CD4-positive, alpha-beta T cell (primary cell): ENCODE measurements around the gene PPM1H. TPM values are rescaled to one million over a fixed set of nuclear protein-coding genes. Genes with fewer than 3 reads are reported as not detected.
"Not testable (repeated sequence)": the region's sequence is repeated elsewhere in the genome, so short reads cannot be mapped to it uniquely, and the experiment has no call there.

Experiments
- ATAC-seq: fragments of 200-7000 bp; cut with Tn5 transposase; one replicate; pipeline ENCODE4 v1.10.0; 2022; ENCODE audit warnings: mild to moderate bottlenecking; ENCODE audit not compliant: poor library complexity
- CTCF ChIA-PET: fragments of 350-600 bp; sonication (Branson Sonifier 250); formaldehyde crosslinking; loops from one replicate; lab custom pipeline; 2021; ENCODE audit warnings: antibody characterized with exemption, inconsistent platforms; lab: Charles Lee
- POLR2A ChIA-PET: fragments of 350-600 bp; sonication (Branson Sonifier 250); formaldehyde crosslinking; loops from one replicate; lab custom pipeline; 2021; ENCODE audit warnings: antibody characterized with exemption, inconsistent platforms; lab: Charles Lee
- DNase-seq, 14 experiments: peaks; one replicate each; pipeline ENCODE4 v3.0.0-alpha.2; 2013 to 2020; ENCODE audit warnings: mixed read lengths in 2 of 14
- H3K27ac ChIP-seq, 2 donors: one replicate each; pipeline versions ENCODE4 v1.5.1 to v1.7.0; 2013; ENCODE audit warnings: low read length in 2 of 2, low read depth in 1 of 2, mild to moderate bottlenecking in 1 of 2
- H3K27me3 ChIP-seq, 2 experiments: 1 replicate in 1 of 2; 2 replicates in 1 of 2; pipeline versions ENCODE4 v1.6.1 to v1.7.0; 2013; ENCODE audit warnings: low read length in 2 of 2, control low read depth in 1 of 2, mild to moderate bottlenecking in 1 of 2, moderate library complexity in 1 of 2; ENCODE audit not compliant: insufficient read depth in 2 of 2, control insufficient read depth in 1 of 2
- H3K36me3 ChIP-seq: one replicate; pipeline ENCODE4 v1.6.1; 2013; ENCODE audit warnings: low read length, control low read depth; ENCODE audit not compliant: insufficient read depth
- H3K4me1 ChIP-seq: one replicate; pipeline ENCODE4 v1.6.1; 2013; ENCODE audit warnings: low read length, control low read depth; ENCODE audit not compliant: insufficient read depth
- H3K4me3 ChIP-seq: one replicate; pipeline ENCODE4 v1.5.1; 2013; ENCODE audit warnings: mild to moderate bottlenecking, low read length, moderate library complexity
- H3K9me3 ChIP-seq, 2 experiments: 1 replicate in 1 of 2; 2 replicates in 1 of 2; pipeline versions ENCODE4 v1.6.1 to v1.7.0; 2013; ENCODE audit warnings: low read length in 2 of 2, mild to moderate bottlenecking in 2 of 2, control low read depth in 1 of 2, moderate library complexity in 1 of 2; ENCODE audit not compliant: control insufficient read depth in 1 of 2, insufficient read depth in 1 of 2
- H3K27ac Mint-ChIP-seq: one replicate; pipeline ENCODE4 v1.8.0; 2020; ENCODE audit warnings: mixed read lengths
- H3K27me3 Mint-ChIP-seq: one replicate; pipeline ENCODE4 v1.8.0; 2021; ENCODE audit warnings: mixed read lengths
- H3K36me3 Mint-ChIP-seq: one replicate; pipeline ENCODE4 v1.8.0; 2021; ENCODE audit warnings: low read depth, mixed read lengths
- H3K4me1 Mint-ChIP-seq: one replicate; pipeline ENCODE4 v1.8.0; 2021; ENCODE audit warnings: low read depth, mixed read lengths
- H3K4me3 Mint-ChIP-seq: one replicate; pipeline ENCODE4 v1.8.0; 2020; ENCODE audit warnings: mild to moderate bottlenecking, mixed read lengths
- H3K9me3 Mint-ChIP-seq: one replicate; pipeline ENCODE4 v1.8.0; 2020; ENCODE audit warnings: mixed read lengths
- intact Hi-C, 2 experiments: fragments of 100-400 bp; cut with DNase I in 1 of 2; cut with micrococcal nuclease in 1 of 2; formaldehyde crosslinking; loops; one replicate each; pipeline versions ENCODE4 v1.15.1 to v1.9.0; 2023 to 2025; cut with DNase I, micrococcal nuclease
- total RNA-seq, 174 experiments: library from RNA in 2 of 174; stranded (reverse) in 2 of 174; gene quantifications; one replicate each; pipeline ENCODE4 v1.2.3 and lab custom pipeline; 2021 to 2026
- TF ChIP-seq, protein P1 (sequence below): fragments of 200-600 bp; IDR thresholded peaks from one replicate; pipeline ENCODE4 v1.8.0; 2022; ENCODE audit warnings: antibody characterized with exemption, mild to moderate bottlenecking

Gene PPM1H
- total RNA-seq, 2 experiments from 2014 or later = not detected

DNA sequence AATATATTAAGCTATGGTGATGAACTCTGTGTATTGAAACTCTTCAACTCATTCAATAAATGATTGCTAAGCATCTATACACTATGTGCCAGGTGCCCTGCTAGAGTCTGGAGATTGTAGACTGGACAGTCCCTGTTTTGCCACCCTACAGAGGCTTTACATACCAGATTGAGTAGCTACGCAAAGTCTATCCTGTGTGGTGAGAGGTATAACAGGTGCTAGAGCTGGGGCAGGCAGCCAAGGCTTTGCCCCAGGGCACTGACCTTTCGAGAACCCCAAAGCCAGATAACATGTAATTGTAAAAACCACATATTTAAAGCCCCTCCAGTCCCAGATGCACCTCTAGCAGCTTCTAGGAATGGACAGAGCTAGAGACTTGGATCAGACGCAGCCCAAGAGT lies 52.8 kb downstream of the PPM1H start:
- DNase-seq (no peak), ATAC-seq (no peak)
- intact Hi-C loops = no loop called here
- ChIA-PET CTCF (no interaction called here), POLR2A (no interaction called here)
- H3K36me3 Mint-ChIP-seq = no peaks in the 10 kb centered on the region
- H3K9me3 Mint-ChIP-seq = no peaks in the 10 kb centered on the region
- H3K27ac Mint-ChIP-seq = no peak overlapping the region
- Histone ChIP-seq H3K36me3 (no peaks in the 10 kb centered on the region), H3K9me3 (peaks cover 0 to 10% of the 10 kb centered on the region in 2 experiments), H3K27ac (no peak overlapping the region), H3K27me3 (no peaks in the 10 kb centered on the region), H3K4me1 (no peaks in the 10 kb centered on the region), H3K4me3 (no peak overlapping the region)
- H3K27me3 Mint-ChIP-seq = no peaks in the 10 kb centered on the region
- TF ChIP-seq, protein P1, sequence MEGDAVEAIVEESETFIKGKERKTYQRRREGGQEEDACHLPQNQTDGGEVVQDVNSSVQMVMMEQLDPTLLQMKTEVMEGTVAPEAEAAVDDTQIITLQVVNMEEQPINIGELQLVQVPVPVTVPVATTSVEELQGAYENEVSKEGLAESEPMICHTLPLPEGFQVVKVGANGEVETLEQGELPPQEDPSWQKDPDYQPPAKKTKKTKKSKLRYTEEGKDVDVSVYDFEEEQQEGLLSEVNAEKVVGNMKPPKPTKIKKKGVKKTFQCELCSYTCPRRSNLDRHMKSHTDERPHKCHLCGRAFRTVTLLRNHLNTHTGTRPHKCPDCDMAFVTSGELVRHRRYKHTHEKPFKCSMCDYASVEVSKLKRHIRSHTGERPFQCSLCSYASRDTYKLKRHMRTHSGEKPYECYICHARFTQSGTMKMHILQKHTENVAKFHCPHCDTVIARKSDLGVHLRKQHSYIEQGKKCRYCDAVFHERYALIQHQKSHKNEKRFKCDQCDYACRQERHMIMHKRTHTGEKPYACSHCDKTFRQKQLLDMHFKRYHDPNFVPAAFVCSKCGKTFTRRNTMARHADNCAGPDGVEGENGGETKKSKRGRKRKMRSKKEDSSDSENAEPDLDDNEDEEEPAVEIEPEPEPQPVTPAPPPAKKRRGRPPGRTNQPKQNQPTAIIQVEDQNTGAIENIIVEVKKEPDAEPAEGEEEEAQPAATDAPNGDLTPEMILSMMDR = no peak
- H3K4me1 Mint-ChIP-seq = no peaks in the 10 kb centered on the region
- no peak overlapping the region for H3K4me3 Mint-ChIP-seq

DNA sequence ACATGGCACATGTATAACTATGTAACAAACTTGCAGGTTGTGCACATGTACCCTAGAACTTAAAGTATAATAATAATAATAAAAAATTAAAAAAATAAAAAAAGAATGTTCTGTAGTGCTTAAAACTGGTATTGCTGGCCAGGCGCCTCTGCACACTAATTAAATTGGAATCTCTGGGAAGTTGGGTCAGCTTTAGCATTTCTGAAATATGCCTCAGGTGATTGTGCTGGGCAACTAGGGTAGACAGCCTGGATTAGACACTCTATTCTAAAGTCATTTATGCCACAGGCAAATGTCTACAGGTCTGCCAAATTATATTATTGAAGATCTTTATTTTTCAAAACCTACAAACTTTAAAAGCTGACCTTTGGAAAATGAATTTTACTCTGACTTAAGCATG lies 55.3 kb downstream of the PPM1H start:
- CTCF ChIA-PET = no interaction called here
- ATAC-seq (no peak), DNase-seq (no peak)
- Mint-ChIP-seq H3K9me3 (no peaks in the 10 kb centered on the region), H3K27ac (no peak overlapping the region), H3K4me1 (no peaks in the 10 kb centered on the region), H3K4me3 (no peak overlapping the region), H3K36me3 (no peaks in the 10 kb centered on the region), H3K27me3 (no peaks in the 10 kb centered on the region)
- Histone ChIP-seq H3K4me3 (no peak overlapping the region), H3K4me1 (no peaks in the 10 kb centered on the region), H3K27me3 (no peaks in the 10 kb centered on the region), H3K27ac (no peak overlapping the region), H3K9me3 (peaks cover 0 to 10% of the 10 kb centered on the region in 2 experiments), H3K36me3 (no peaks in the 10 kb centered on the region)
- POLR2A ChIA-PET = no interaction called here
- TF ChIP-seq, protein P1 = no peak
- intact Hi-C loops = no loop called here

DNA sequence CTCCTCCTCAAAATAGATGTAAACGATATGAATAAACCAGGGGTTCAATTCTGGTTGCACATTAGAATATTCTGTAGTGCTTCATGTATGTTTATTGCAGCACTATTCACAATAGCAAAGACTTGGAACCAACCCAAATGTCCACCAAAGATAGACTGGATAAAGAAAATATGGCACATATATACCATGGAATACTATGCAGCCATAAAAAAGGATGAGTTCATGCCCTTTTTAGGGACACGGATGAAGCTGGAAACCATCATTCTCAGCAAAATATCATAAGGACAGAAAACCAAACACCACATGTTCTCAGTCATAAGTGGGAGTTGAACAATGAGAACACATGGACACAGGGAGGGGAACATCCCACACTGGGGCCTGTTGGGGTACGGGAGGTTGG lies 55.7 kb downstream of the PPM1H start:
- H3K9me3 Mint-ChIP-seq, H3K36me3 ChIP-seq, H3K27ac Mint-ChIP-seq, H3K4me1 Mint-ChIP-seq, H3K4me3 Mint-ChIP-seq, H3K27ac ChIP-seq, H3K27me3 Mint-ChIP-seq, POLR2A ChIA-PET, H3K4me3 ChIP-seq, H3K36me3 Mint-ChIP-seq, H3K27me3 ChIP-seq, H3K4me1 ChIP-seq, DNase-seq, CTCF ChIA-PET, intact Hi-C loops, ATAC-seq: not testable (repeated sequence)
- H3K9me3 ChIP-seq = peaks cover 0 to 10% of the 10 kb centered on the region in 2 experiments

DNA sequence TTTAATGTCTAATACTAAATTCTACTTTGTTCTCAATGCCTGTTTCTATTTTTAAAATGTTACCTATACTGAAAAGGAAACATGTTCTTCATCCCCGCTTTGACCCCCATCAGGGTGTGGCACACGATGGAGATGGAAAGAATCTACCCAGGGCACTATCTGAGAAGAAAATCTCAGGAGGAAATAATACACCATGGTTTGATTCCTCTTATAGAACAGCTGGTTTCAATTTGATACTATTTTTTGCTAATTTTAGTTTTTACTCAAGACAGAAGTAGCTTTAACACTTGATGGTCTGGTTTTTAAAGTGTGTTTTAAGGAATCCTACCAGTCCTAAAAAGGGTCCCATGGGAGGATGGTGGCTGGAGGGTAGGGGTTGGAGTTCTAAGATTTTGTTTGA lies 56.7 kb downstream of the PPM1H start:
- no peaks in the 10 kb centered on the region for H3K4me1 Mint-ChIP-seq
- ATAC-seq = no peak

More for the DNA sequence above, 56.7 kb downstream of the PPM1H start:
- Mint-ChIP-seq H3K4me3 (no peak overlapping the region), H3K36me3 (no peaks in the 10 kb centered on the region), H3K9me3 (no peaks in the 10 kb centered on the region), H3K27me3 (no peaks in the 10 kb centered on the region), H3K27ac (no peak overlapping the region)
- ChIA-PET CTCF (no interaction called here), POLR2A (no interaction called here)
- Histone ChIP-seq H3K27ac (no peak overlapping the region), H3K4me1 (no peaks in the 10 kb centered on the region), H3K36me3 (no peaks in the 10 kb centered on the region), H3K4me3 (no peak overlapping the region), H3K9me3 (peaks cover 0 to 10% of the 10 kb centered on the region in 2 experiments), H3K27me3 (no peaks in the 10 kb centered on the region)
- intact Hi-C loops = no loop called here
- TF ChIP-seq, protein P1 = no peak
- no peak for DNase-seq
